ENCODE results near the gene SLC22A7.
A peak's percentile ranks its signal among the peaks of the same experiment; 100 is the strongest.

The SLC22A7 gene

DNA sequence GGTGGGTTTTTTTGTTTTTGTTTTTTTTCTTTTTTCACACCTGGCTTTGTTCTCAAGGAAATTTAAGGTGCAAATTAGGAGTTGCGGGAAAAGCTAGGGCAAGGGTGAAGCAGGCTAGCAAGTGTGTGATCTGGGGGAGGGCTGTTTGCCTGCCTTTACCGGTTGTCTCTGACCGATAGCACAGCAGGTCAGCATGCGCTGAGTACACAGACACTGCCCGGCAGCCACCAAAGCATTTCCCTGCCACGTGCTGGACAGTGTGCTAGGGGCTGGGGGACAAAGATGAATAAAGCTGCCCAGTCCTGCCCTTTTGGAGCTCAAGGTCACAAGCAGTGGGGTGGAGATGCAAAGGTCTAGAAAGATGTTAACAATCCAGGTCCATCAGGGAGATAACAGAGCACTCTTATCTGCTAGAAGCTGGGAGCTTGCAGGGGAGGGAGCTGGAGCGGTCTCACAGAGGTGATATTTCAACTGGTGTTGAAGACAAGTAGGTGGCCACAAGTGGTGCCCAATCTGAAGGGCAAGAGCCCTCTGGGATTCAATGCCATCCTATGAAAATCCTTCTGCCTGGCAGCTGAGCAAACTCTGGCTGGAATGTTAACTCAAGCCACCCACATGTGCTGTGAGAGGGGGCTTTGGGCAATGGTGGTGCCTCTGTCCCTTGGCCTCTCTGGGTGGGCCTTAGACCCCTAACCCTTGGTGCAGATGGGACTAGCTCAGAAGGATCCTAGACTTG lies 30.3 kb upstream of the SLC22A7 start:
- no peak for DNase-seq

DNA sequence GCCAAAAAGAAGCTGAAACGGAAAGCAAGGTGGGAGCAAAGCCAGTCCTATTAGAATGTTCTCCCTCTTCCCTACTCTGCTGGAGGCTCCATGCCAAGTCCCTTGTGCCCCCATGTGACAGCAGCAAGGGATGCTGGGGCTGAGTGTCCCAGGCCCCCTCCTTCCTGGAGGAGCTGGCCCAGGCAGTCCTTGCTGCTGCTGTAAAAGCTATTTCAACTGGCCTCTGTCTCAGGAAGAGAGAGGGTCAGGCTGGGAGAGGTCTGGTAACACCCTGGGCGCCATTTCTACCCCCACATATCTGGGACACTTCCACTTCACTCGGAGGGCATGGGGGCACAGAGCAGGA lies 29.7 kb upstream of the SLC22A7 start:
- no peak for DNase-seq

DNA sequence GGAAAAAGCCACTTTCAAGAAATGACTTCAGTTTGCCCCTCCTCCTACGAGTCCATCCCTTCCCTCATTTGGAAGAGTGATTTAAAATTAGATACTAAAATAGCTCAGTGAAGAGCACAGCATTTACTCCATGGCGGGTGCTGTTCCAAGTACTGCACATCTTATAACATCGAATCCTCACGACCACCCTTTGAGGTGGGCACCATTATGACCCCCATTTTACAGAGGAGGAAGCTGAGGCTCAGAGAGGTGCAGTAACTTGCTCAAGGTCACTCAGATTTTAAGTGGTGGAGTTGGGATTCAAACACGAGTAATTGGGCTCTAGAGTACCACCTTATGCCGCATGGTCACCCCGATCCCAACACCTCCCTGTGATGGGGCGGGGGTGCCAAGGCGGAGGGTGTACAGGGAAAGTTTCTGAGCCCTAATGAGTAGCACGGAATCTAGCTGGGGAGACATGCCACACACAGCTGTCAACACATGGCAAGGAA lies 29.2 kb upstream of the SLC22A7 start:
- DNase-seq: no peak

DNA sequence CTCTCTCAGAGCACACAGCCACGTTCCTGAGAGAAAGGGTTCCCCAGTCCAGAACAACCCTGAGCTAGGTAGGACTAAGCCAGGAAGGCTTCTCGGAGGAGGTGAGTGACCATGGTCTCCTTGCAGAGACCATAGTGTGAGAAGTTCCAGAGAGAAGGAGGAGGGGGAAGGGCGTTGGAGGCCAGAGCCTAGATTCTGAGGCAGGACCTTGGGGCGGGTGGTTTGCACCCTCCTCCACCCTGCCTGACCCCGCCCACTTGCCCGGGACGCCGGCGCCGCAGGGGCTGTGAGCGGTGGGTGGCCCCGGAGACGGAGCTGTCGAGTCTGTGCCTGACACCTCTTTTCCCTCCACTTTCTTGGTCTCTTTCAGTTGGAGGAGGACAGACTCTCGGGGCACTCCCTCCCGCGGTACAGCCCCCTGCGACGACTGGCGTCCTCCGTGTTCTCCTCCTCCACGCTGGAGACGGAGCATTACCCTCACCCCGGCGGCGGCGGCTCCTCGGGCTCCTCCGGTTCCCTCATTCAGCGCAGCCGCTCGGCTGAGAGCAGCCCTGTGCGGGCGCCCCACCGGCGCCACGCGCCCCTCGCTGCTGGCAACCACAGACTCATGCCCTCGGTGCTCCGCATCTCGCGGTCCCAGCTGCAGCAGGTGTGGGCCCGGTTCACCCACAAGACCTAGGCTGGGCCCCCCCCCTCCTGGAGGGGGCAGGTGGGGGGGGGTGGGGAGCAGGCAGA lies 28.6 kb upstream of the SLC22A7 start:
- DNase-seq: peak; percentile 55

DNA sequence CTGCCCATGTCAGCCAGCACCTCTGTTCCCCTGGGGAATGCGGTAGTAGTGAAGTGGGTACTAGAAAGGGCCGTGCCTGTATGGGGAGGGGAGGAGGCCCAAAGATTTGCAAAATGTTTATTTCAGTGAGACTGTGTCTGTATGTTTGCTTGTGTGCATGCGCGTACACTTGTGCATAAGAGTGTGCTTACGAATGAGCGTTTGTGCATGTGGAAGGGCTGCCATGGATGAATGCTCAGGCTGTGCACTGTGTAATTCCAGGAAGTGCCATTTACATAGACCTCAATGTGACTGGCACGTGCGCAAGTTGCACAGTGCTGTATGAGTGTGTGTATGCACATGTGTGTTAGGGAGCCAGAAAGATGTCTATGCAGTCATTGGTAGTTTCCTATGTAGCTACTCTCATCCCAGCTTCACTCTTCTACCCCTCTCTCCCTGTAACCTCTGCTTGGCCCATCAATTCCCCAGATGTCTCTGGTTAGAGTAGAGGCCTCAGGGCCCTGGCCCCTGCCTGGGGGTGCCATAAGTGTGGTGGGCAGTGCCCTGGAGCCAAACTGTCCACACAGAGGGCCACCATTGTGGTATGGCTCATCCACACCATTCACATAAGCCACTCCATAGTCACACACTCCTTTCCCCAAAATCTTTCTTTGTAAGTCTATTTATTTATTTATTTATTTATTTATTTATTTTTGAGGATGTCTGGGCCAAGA lies 26.8 kb upstream of the SLC22A7 start:
- no peak for DNase-seq

DNA sequence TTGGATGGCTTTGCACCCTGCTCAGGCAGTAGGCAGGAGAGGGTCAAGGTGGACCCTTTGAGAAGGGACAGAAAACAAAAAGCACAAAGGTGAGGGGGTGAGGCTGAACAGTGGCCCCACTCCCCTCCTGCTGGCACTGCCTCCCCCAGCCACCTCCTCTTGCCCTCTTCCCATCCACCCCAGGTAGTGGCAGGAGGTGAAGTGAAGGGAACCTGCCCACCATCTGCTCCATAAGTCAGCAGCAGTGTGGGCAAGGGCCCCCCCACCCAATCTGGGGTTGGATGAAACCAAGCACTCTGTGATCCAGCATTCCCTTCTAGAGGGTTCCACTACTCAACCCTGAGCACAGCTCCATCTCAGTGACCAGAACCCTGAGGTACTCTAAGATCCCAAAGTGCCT lies 26.1 kb upstream of the SLC22A7 start:
- no peak for DNase-seq

DNA sequence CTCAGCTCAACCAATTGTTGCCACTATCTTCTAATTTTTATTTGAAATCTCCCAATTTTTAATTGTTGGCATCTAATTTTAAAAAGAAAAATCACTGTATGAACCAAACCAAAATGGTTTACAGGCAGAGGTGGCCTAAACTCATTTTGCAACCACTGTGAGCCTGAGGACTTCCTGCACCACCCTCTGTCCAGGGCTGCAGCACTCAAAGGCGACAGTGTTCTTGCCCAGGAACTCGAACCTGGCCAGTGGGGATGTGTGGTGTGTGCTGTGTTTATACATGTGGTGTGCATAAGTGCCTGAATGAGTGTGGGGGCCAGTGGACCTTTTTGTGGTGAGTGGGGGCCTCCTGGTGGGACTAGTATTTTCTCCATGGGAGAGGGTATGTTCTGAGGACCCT lies 24.4 kb upstream of the SLC22A7 start:
- DNase-seq: no peak

DNA sequence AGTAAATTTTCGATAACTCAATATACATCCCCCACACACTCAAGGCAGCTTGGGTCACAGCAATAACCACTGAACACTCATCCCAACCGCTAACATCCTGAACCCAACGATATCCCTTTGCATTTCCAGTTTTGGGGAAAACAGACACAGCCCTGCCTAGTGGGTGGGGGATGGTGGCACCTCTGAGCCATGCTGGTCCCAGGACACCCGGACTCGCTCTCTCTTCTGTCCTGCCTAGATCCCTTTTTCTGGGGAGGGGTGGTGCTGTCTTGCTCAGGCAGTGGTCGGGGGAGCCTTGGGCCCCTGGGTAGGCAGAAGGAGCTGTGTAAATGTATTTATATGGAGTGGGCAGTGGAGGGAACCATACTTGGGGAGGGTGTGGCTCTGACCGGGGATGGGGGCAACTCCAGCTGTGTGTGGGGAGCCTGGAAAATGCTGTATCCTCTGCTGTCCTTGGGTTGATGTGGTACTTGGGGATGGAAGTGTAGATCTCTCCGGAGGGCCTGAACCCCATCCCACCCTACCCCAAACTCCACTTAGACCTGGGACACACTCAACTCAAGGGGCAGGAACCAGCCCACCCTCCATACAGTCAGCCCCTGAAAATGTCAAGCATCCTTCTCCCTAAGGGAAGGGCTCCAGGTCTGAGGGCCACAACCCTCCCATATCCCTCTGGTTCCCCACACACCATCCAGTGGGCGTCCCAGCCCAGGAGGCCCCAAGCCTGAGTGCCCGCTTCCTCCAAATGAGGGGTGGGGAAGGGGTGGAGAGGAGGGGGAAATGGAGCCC lies 23.7 kb upstream of the SLC22A7 start:
- no peak for DNase-seq

DNA sequence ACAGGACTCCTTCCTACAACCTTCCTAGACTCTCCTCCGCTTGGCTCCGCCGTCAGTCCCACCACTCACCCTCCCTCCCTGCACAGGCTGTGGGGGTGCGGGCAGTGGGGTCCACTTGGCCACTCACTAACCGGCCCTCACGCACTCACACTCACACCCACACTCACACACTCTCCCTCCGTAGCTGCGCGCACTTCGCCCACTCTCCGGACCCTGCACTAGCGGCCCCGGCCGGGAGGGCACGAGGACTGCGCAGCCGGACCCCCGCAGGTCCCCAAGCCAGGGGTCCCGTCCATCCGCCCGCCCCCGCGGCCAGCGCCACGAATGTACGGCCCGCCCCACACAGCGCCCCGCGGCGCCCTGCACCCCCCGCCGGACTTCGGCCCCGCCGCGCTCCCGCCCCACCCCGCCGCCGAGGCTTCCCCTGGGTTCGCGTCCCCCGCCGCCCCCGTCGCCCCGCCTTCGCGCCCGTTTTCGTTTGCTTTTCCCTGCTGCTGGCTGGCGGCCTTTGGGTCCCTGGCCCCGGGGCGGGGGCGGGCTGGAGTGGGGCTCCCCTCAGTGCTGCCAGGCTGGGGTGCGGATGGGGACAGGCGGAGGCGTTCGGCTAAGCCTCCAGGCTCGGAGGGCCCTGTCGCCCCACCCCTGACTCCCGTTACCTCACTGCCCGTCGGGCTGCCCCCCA lies 23.0 kb upstream of the SLC22A7 start:
- DNase-seq: peak; percentile 40

DNA sequence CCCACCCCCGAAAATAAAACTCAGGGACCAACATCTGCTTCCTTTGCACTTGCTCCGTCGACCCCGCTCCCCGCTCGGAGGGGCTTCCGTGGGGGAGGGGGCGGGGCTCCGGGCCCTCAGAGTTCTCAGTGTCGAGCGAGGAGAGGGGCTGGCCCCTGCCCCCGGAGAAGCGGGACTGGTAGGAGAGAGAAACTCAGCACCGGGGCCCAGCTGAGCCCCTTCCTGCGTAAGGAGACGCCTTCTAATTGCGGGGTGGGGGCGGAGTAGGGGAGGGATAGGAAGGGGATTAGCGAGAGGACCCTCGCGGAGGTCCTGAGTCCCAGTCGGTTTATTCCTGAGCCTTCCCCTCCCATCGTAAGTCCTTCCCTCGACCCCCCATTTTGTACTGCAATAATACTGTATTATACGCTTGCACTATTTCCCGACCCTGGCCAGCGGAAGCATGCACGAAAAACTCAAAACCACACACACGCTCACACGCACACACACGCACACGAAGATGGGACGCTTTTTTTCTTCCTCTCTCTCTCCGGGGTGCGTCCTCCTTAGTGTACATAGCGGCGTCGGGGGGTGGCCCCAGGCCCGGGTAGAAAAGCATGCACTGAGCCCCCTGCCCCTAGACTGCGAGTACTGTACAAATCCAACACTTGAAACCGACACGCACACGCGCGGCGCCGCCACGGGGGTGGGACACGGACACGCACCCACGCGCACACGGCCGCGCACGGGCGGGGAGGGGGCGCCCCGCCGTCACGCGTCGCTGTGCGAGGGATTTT lies 22.1 kb upstream of the SLC22A7 start:
- peak; percentile 33 for DNase-seq

DNA sequence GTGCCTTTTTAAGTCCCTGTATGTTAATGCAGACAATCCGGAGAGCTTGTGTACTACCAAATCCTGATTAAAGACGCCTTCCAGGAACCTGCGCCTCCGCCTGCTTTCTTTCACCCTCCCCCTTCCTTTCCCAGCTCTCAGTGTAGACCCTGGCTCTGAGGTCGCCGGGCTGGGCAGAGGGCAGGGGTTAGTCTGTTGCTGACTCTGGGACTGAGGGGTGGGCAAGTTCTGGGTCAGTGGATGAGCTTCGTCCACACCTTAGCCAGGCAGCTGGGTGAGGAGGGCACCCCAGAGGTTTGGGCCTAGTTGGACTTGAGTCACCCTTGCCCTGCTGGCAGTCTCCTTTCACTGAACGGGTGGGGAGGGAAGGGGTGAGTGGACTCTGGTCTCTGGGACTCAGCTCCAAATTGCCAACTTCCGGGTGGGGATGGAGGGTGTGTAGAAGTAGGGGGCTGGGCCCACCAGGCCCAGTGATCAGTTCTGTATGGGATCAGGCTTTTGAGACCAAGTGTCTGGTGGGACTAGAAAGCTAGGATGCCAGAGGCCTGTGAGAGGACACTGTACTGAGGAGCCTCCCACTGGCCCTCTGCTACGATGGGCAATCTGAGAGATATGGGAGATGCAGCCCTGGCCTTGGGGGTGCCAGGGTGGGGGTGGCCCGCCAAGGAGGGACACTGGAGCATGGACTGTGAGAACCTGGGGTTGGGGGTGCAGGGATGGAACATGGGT lies 21.3 kb upstream of the SLC22A7 start:
- no peak for DNase-seq

DNA sequence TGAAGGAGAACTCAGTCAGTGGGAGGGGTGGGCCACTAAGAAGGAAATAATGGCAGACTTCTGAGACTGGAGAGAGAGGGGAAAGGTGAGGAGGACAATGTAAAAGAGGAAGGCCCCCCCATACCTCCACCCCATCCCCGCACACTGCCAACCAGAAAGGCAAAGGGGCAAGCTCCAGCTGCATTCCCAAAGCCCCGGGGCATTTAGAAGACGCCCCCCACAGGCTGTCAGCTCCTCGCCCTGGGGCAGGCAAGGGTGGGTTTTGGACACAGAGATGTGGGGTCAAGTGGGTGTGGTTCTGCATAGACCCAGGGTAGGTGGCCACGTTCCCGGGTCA lies 20.8 kb upstream of the SLC22A7 start:
- DNase-seq: no peak

DNA sequence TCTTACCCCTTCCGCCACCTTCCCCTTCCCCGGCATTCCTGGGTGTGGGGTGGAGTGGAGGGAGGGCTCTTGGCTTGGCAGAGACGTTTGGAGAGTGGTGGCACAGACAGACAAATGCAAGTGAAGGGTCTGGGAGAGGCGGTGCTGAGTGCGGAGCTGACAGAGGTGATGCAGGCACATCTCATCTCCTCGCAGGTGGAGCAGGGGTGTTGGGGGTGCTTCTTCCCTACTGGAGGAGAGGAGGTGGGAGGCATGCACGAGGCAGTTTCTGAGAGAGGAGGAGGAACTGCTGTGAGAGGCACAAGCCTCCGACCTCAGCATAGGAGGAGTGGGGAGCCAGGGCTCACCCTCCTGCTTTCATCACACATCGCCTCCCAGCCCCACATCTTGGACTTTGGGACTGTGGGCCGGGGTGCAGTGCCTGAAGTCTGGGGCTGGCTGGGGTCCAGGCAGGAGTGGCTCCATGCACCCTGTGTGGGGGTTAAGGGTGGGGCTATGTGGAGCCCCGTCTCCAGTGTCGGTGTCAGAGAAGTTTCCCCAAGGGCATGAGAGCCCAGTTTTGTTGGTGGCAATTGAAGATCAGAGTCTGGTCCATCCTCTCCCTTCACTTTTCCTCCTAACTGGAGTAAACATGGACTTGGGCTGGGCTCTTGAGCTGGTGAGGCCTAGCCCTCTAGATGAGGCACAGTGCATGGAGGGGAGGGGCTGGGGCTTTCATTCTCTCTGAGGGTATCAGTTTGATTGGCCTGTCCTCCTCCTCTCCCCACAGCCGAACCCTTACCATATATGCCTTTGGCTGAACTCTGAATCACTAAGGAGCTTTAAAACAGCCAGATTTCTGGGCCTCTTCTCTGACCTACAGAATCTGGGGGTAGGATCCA lies 20.2 kb upstream of the SLC22A7 start:
- DNase-seq: no peak

DNA sequence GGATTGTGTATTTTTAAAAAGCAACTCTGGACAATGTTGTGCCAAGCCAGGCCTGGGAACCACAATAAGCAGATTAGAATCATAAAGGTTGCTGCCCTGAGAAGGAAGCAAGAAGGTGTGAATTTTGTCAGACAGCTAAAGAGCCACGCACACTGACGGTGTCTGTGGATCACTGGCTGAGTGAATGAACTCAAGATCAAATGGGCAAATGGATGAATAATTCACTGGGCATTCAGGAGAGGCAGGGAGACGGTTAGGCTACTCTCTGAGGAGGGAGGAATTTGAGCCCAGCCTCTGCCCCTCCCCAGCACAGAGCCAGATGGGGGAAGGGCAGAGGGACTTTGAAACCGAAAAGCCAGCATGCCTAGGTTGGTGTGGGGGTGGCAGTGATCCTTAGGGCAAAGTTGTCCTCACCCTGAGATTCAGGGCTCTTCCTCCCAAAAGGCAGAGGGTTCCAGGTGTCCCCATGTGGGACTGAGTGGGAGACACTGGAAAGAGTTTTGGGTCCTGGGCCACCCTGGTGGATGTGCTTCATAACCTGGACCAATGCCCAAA lies 19.5 kb upstream of the SLC22A7 start:
- DNase-seq: no peak

DNA sequence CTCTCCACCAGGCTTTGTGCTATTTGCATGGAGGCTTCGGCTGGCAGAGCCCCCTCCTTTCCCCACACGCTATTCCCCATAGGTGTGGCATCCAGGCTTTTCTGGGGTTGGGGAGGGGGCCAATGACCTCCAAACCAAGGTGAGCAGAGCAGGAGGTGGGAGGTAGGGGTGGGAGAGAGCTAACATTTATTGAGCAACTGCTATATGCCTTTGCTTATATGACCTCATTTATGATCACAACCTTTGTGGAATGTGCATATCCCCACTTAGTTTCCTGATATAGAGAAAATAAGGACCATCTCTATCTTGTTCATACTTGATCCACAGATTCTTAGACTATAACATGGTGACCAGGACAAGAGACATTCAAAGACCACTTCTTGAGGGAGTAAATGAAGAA lies 17.8 kb upstream of the SLC22A7 start:
- no peak for DNase-seq

DNA sequence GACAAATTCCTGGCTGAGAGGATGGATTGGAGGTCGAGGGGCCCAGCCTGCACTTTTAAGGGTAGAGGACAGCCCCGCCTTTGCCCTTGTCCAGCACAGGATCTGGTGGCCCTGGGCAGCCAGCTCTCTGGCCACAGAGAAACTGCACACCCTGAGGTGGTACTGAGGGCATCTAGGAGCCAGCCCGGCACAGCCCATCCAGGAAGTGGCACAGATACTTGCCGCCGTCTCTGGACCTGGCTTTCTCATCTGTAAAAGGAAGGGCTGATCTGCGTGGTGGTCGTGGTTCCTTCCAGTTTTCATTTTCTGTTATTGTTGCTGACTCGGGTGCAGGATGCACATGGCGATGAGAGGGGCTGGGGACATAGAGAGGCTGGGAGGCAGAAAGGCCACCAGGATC lies 16.0 kb upstream of the SLC22A7 start:
- DNase-seq: no peak

DNA sequence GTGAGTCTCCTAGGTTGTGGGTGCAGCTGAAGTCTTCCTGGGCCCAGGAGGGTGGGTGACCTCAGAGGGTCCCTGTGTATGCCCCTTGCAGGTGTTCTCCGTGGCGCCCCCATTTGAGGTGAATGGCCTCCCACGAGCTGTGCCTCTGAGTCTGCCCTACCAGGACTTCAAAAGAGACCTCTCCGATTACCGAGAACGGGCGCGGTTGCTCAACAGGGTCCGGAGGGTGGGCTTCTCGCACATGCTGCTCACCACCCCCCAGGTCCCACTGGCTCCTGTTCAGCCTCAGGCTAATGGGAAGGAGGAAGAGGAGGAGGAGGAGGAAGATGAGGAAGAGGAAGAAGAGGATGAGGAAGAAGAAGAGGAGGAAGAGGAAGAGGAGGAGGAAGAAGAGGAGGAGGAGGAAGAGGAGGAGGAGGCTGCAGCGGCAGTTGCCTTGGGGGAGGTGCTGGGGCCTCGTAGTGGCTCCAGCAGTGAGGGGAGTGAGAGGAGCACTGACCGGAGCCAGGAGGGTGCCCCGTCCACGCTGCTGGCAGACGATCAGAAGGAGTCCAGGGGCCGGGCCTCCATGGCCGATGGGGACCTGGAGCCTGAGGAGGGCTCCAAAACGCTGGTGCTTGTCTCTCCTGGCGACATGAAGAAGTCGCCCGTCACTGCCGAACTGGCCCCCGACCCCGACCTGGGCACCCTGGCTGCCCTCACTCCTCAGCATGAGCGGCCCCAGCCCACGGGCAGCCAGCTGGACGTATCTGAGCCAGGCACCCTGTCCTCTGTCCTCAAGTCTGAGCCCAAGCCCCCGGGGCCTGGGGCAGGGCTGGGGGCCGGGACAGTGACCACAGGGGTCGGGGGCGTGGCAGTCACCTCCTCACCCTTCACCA lies 15.2 kb upstream of the SLC22A7 start:
- no peak for DNase-seq

DNA sequence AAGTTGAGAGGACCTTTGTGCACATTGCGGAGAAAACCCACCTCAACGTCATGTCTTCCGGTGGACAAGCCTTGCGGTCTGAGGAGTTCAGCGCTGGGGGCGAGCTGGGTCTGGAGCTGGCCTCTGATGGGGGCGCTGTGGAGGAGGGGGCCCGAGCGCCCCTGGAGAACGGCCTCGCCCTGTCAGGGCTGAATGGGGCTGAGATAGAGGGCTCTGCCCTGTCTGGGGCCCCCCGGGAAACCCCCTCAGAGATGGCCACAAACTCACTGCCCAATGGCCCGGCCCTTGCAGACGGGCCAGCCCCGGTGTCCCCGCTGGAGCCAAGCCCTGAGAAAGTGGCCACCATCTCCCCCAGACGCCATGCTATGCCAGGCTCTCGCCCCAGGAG lies 14.6 kb upstream of the SLC22A7 start:
- no peak for DNase-seq

DNA sequence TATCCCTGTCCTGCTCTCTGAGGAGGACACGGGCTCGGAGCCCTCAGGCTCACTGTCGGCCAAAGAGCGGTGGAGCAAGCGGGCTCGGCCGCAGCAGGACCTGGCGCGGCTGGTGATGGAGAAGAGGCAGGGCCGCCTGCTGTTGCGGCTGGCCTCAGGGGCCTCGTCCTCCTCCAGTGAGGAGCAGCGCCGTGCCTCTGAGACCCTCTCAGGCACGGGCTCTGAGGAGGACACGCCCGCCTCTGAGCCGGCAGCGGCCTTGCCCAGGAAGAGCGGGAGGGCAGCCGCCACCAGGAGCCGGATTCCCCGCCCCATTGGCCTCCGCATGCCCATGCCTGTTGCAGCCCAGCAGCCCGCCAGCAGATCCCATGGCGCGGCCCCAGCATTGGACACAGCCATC lies 14.2 kb upstream of the SLC22A7 start:
- no peak for DNase-seq

Data from activated naive CD4-positive, alpha-beta T cell treated with Interleukin-2 at 50 U/mL for 16 hours (primary cell).